Skeletal muscle cell (primary cell): ENCODE results near the gene PMVK.

Experiments
- DNase-seq: peaks from one replicate; pipeline ENCODE4 v3.0.0-alpha.2; 2010; ENCODE audit warnings: low read depth
- H3K4me3 ChIP-seq: 2 replicates; pipeline ENCODE4 v1.5.1; 2011; ENCODE audit warnings: low read depth, mild to moderate bottlenecking, control low read depth, low read length, moderate library complexity

The PMVK gene

GRCh38 chr1:154968731-154969130 lies 32.2 kb upstream of the PMVK start:
- no peak for DNase-seq
- peak overlapping the region; percentile 94 for H3K4me3 ChIP-seq

GRCh38 chr1:154967331-154967950 lies 30.9 kb upstream of the PMVK start:
- no peak for DNase-seq
- peak overlapping the region; percentile 94 for H3K4me3 ChIP-seq

- H3K4me3 ChIP-seq: no peak overlapping the region
- no peak for DNase-seq
Measured at GRCh38 chr1:154966111-154966510, 29.6 kb upstream of the PMVK start.

GRCh38 chr1:154964359-154964758 lies 27.8 kb upstream of the PMVK start:
- no peak overlapping the region for H3K4me3 ChIP-seq
- no peak for DNase-seq

- DNase-seq: no peak
- H3K4me3 ChIP-seq: no peak overlapping the region
Measured at GRCh38 chr1:154963643-154964042, 27.1 kb upstream of the PMVK start.

- H3K4me3 ChIP-seq: no peak overlapping the region
- no peak for DNase-seq
Measured at GRCh38 chr1:154962795-154963330, 26.3 kb upstream of the PMVK start.

GRCh38 chr1:154962156-154962749 lies 25.7 kb upstream of the PMVK start:
- no peak for DNase-seq
- peak overlapping the region; percentile 67 for H3K4me3 ChIP-seq

GRCh38 chr1:154961207-154962155 lies 25.0 kb upstream of the PMVK start, which contains the start of gene PYGO2:
Gene PYGO2, minus strand, starts transcription at chr1:154961782. Its CDS starts 206 bp downstream, at chr1:154961576.
- DNase-seq: no peak

GRCh38 chr1:154960446-154961136 lies 24.1 kb upstream of the PMVK start:
- no peak for DNase-seq
- peak overlapping the region; percentile 67 for H3K4me3 ChIP-seq

More at GRCh38 chr1:154961207-154962155, 25.0 kb upstream of the PMVK start, which contains the start of gene PYGO2:
- peak within 1 kb of the TSS; percentile 67 for H3K4me3 ChIP-seq

- DNase-seq: no peak
- no peak overlapping the region for H3K4me3 ChIP-seq
Measured at GRCh38 chr1:154959426-154959780, 22.9 kb upstream of the PMVK start.

GRCh38 chr1:154958681-154959425 lies 22.3 kb upstream of the PMVK start:
- DNase-seq: no peak
- no peak overlapping the region for H3K4me3 ChIP-seq

GRCh38 chr1:154958036-154958435 lies 21.5 kb upstream of the PMVK start:
- H3K4me3 ChIP-seq: no peak overlapping the region
- DNase-seq: no peak

GRCh38 chr1:154957091-154957657 lies 20.7 kb upstream of the PMVK start:
- H3K4me3 ChIP-seq: no peak overlapping the region
- DNase-seq: no peak

- no peak for DNase-seq
- peak overlapping the region; percentile 65 for H3K4me3 ChIP-seq
Measured at GRCh38 chr1:154956544-154956941, 20.0 kb upstream of the PMVK start.

GRCh38 chr1:154955718-154956543 lies 19.4 kb upstream of the PMVK start, which contains the start of gene PBXIP1:
Gene PBXIP1, minus strand, starts transcription at chr1:154956099. Its CDS starts 2,378 bp downstream, at chr1:154953721.
- DNase-seq: peak; percentile 63

GRCh38 chr1:154955039-154955717 lies 18.7 kb upstream of the PMVK start:
- peak overlapping the region; percentile 65 for H3K4me3 ChIP-seq
- DNase-seq: no peak

More at GRCh38 chr1:154955718-154956543, 19.4 kb upstream of the PMVK start, which contains the start of gene PBXIP1:
- peak within 1 kb of the TSS; percentile 65 for H3K4me3 ChIP-seq

- no peak for DNase-seq
- H3K4me3 ChIP-seq: no peak overlapping the region
Measured at GRCh38 chr1:154954541-154954940, 18.0 kb upstream of the PMVK start.
